AG09309 (cell line): Measurements from ENCODE around the gene ZNF644.

Experiments used
- DNase-seq: peaks from one replicate; pipeline ENCODE4 v3.0.0-alpha.2; 2010; ENCODE audit warnings: low read depth
- H3K4me3 ChIP-seq: 2 replicates; pipeline ENCODE4 v1.5.1; 2011; ENCODE audit warnings: mild to moderate bottlenecking, low read depth, low read length, moderate library complexity; ENCODE audit not compliant: control insufficient read depth
- TF ChIP-seq, protein P1 (sequence below): IDR thresholded peaks from 2 replicates; pipeline ENCODE4 v1.5.1; 2011; ENCODE audit warnings: mild to moderate bottlenecking, low read depth, low read length, inconsistent platforms; ENCODE audit not compliant: insufficient read depth, control insufficient read depth; ENCODE audit errors: missing control alignments

ZNF644 gene

DNA sequence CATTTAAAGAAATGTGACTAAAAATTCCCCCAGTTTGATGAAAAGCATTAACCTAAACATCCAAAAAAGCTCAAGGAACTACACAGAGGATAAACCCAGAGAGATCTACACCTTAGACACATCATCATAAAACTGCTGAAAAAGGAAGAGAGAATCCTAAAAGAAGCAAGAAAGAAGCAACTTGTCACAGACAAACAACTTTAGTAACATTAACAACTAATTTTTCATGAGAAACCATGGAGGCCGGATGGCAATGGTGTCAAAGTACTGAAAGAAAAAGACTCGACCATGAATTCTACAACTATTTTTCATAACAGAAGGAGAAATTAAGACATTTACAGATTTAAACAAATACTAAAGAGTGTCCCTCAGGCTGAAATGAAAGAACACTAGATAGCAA, 17.7 kb downstream of the ZNF644 start:
- no peak overlapping the region for H3K4me3 ChIP-seq
- TF ChIP-seq, protein P1, sequence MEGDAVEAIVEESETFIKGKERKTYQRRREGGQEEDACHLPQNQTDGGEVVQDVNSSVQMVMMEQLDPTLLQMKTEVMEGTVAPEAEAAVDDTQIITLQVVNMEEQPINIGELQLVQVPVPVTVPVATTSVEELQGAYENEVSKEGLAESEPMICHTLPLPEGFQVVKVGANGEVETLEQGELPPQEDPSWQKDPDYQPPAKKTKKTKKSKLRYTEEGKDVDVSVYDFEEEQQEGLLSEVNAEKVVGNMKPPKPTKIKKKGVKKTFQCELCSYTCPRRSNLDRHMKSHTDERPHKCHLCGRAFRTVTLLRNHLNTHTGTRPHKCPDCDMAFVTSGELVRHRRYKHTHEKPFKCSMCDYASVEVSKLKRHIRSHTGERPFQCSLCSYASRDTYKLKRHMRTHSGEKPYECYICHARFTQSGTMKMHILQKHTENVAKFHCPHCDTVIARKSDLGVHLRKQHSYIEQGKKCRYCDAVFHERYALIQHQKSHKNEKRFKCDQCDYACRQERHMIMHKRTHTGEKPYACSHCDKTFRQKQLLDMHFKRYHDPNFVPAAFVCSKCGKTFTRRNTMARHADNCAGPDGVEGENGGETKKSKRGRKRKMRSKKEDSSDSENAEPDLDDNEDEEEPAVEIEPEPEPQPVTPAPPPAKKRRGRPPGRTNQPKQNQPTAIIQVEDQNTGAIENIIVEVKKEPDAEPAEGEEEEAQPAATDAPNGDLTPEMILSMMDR = no peak
- no peak for DNase-seq

DNA sequence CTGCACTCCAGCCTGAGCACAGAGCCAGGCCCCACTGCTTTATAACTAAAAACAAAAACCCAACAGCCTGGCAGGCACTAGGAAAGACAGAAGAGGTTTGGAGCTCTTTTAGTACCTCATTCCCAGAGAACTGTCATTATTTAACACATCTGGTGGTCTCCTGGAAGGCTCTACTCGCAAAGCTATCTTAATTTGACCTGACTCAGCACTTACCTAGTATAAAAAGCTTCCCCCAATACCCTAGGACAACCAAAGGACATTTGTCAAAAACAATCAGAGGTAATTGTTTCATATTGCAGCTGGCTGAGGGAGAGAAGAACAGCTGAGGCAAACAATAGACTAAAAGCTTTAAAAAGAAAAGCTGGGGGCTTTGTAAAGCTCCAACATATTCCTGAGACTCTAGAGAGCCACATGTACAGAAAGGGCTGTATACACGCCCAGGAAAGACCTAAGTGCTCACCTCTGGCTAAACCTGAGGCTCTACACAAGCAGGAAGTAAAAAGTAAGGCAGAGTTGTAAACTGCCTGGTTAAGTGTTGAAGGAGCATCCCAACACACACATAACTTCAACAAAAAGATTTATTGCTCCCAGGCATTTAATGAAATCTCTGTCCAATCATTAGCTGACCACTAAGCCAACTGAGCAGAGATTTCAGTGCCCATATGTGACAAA, 25.0 kb downstream of the ZNF644 start:
- TF ChIP-seq, protein P1 = no peak
- no peak for DNase-seq
- no peak overlapping the region for H3K4me3 ChIP-seq

GRCh38 chr1:90995311-90995894, 26.4 kb downstream of the ZNF644 start:
- no peak overlapping the region for H3K4me3 ChIP-seq
- no peak for DNase-seq
- TF ChIP-seq, protein P1 = no peak

DNA sequence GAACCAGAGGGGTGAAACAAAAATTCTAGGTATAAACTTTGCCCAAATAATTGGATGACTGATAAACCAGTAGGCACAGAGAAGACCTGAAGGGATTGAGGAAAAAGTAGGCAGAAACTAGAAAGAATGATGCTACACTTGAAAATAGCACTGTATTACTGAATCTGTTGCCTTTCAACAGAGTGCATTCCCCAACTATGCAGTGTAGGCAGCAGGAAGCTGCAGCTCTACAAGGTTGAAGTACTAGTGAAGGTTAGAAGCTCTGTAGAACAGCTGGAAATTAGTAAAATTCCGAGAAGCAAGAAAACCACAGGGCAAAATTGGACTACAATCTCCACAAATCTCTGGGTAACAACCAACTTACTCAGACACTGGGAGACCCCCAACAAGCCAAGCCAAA, 27.4 kb downstream of the ZNF644 start:
- DNase-seq = no peak
- H3K4me3 ChIP-seq = no peak overlapping the region
- TF ChIP-seq, protein P1 = no peak

DNA sequence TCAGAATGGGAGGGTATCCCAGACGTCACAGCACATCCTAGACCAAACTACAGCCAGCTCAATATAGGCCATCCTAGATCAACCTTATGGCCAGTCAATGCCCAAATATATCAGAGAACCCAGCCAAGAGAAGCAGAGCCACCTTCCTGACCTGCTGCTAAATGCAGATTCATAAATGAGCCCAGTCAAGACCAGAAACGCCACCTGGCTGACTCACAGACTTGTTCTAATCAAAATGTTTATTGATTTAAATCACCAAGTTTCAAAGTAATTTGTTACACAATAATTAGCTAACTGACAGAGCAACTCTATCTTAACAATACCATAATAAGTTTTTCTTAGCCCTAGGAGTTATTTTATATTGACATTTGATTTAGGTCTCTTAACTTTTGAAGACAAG, 28.6 kb downstream of the ZNF644 start:
- no peak for DNase-seq
- no peak overlapping the region for H3K4me3 ChIP-seq
- TF ChIP-seq, protein P1 = no peak

- DNase-seq = no peak
- TF ChIP-seq, protein P1 = no peak
- no peak overlapping the region for H3K4me3 ChIP-seq
Measured at GRCh38 chr1:90990779-90991178, 31.1 kb downstream of the ZNF644 start.
